LoVo (cell line): ENCODE measurements around the gene AP1S1.

Experiments used
- DNase-seq: peaks from one replicate; pipeline ENCODE4 v3.0.0-alpha.2; 2016; ENCODE audit warnings: low spot score

AP1S1 gene

GRCh38 chr7:101159696-101160674, 5.7 kb downstream of the AP1S1 start:
- no peak for DNase-seq

- DNase-seq: no peak
These were observed 6.6 kb downstream of the AP1S1 start for GRCh38 chr7:101160910-101161309.

GRCh38 chr7:101161692-101162471, 7.6 kb downstream of the AP1S1 start:
- no peak for DNase-seq

- peak; percentile 71 for DNase-seq
These were observed 8.4 kb downstream of the AP1S1 start for GRCh38 chr7:101162551-101163278.

- DNase-seq: peak; percentile 71
These were observed 9.2 kb downstream of the AP1S1 start for GRCh38 chr7:101163279-101164070.

- peak; percentile 57 for DNase-seq
These were observed 10.0 kb downstream of the AP1S1 start for GRCh38 chr7:101164071-101164840.

GRCh38 chr7:101165075-101165957, 11.0 kb downstream of the AP1S1 start, which contains the start of gene VGF:
VGF (minus strand) TSS chr7:101165569; CDS start chr7:101164843, 726 bp downstream.
- DNase-seq: peak; percentile 98

- no peak for DNase-seq
These were observed 11.8 kb downstream of the AP1S1 start for GRCh38 chr7:101165958-101166647.

GRCh38 chr7:101166648-101166908, 12.3 kb downstream of the AP1S1 start:
- no peak for DNase-seq

GRCh38 chr7:101166909-101167644, 12.8 kb downstream of the AP1S1 start:
- DNase-seq: no peak

- DNase-seq: no peak
These were observed 13.6 kb downstream of the AP1S1 start for GRCh38 chr7:101167645-101168411.

- DNase-seq: no peak
These were observed 14.3 kb downstream of the AP1S1 start for GRCh38 chr7:101168412-101169049.

- no peak for DNase-seq
These were observed 15.0 kb downstream of the AP1S1 start for GRCh38 chr7:101169110-101169837.

GRCh38 chr7:101169838-101170551, 15.7 kb downstream of the AP1S1 start:
- peak; percentile 75 for DNase-seq

- DNase-seq: no peak
These were observed 16.6 kb downstream of the AP1S1 start for GRCh38 chr7:101170617-101171441.
